Parathyroid adenoma (tissue), 2 donors: ENCODE measurements around the gene FUZ.
"Not testable (repeated sequence)": the region's sequence is repeated elsewhere in the genome, so short reads cannot be mapped to it uniquely, and the experiment has no call there.

Experiments
- H2AFZ ChIP-seq: fragments of 300-600 bp; sonication (generic); one replicate; pipeline ENCODE4 v1.7.0; 2017; ENCODE audit warnings: antibody characterized with exemption, mild to moderate bottlenecking
- H3K27ac ChIP-seq: fragments of 300-600 bp; sonication (generic); one replicate; pipeline ENCODE4 v1.7.0; 2017
- H3K27me3 ChIP-seq: fragments of 300-600 bp; sonication (generic); one replicate; pipeline ENCODE4 v1.7.0; 2017; ENCODE audit warnings: low read length; ENCODE audit not compliant: control insufficient read depth, insufficient read depth
- H3K36me3 ChIP-seq: fragments of 300-600 bp; sonication (generic); one replicate; pipeline ENCODE4 v1.7.0; 2017; ENCODE audit warnings: low read length; ENCODE audit not compliant: control insufficient read depth, insufficient read depth
- H3K4me1 ChIP-seq: fragments of 300-600 bp; sonication (generic); one replicate; pipeline ENCODE4 v1.7.0; 2017; ENCODE audit warnings: control low read depth
- H3K4me2 ChIP-seq: fragments of 300-600 bp; sonication (generic); one replicate; pipeline ENCODE4 v1.7.0; 2017; ENCODE audit warnings: low read length
- H3K4me3 ChIP-seq: fragments of 300-600 bp; sonication (generic); one replicate; pipeline ENCODE4 v1.7.0; 2017; ENCODE audit warnings: low read depth, low read length
- H3K79me2 ChIP-seq: fragments of 300-600 bp; sonication (generic); one replicate; pipeline ENCODE4 v1.7.0; 2017; ENCODE audit warnings: control low read depth
- H3K9ac ChIP-seq: fragments of 300-600 bp; sonication (generic); one replicate; pipeline ENCODE4 v1.7.0; 2017; ENCODE audit warnings: mild to moderate bottlenecking
- H3K9me3 ChIP-seq: fragments of 300-600 bp; sonication (generic); one replicate; pipeline ENCODE4 v1.7.0; 2017; ENCODE audit warnings: low read length; ENCODE audit not compliant: control insufficient read depth
- CTCF ChIP-seq: fragments of 300-600 bp; sonication (generic); IDR thresholded peaks from one replicate; pipeline ENCODE4 v1.7.0; 2017; ENCODE audit warnings: antibody characterized with exemption, mild to moderate bottlenecking
- donor health status: primary hyperparathyroidism.

Gene FUZ

GRCh38 chr19:49829200-49829599 is 16.1 kb upstream of the FUZ start:
- H3K4me2 ChIP-seq = no peak overlapping the region
- H3K4me1 ChIP-seq = no peaks in the 10 kb centered on the region
- no peak for TF ChIP-seq CTCF
- H2AFZ ChIP-seq = no peak overlapping the region
- no peak overlapping the region for H3K27ac ChIP-seq
- no peaks in the 10 kb centered on the region for H3K36me3 ChIP-seq
- H3K9me3 ChIP-seq = no peaks in the 10 kb centered on the region
- peaks cover 13% of the 10 kb centered on the region for H3K79me2 ChIP-seq
- H3K4me3 ChIP-seq = no peak overlapping the region
- H3K9ac ChIP-seq = no peak overlapping the region
- no peaks in the 10 kb centered on the region for H3K27me3 ChIP-seq

GRCh38 chr19:49827034-49827433 is 13.9 kb upstream of the FUZ start:
- Histone ChIP-seq H3K27ac (no peak overlapping the region), H2AFZ (no peak overlapping the region), H3K4me1 (no peaks in the 10 kb centered on the region), H3K4me3 (no peak overlapping the region), H3K4me2 (no peak overlapping the region), H3K79me2 (peaks cover 20% of the 10 kb centered on the region), H3K9ac (no peak overlapping the region), H3K9me3 (no peaks in the 10 kb centered on the region), H3K36me3 (no peaks in the 10 kb centered on the region), H3K27me3 (no peaks in the 10 kb centered on the region)
- no peak for TF ChIP-seq CTCF

- H3K79me2 ChIP-seq = peaks cover 33% of the 10 kb centered on the region
- H3K4me1 ChIP-seq = no peaks in the 10 kb centered on the region
- no peaks in the 10 kb centered on the region for H3K27me3 ChIP-seq
- no peak for TF ChIP-seq CTCF
- H3K9me3 ChIP-seq = no peaks in the 10 kb centered on the region
- no peaks in the 10 kb centered on the region for H3K36me3 ChIP-seq
- no peak overlapping the region for H2AFZ ChIP-seq
- no peak overlapping the region for H3K9ac ChIP-seq
- H3K4me3 ChIP-seq = no peak overlapping the region
- no peak overlapping the region for H3K27ac ChIP-seq
- H3K4me2 ChIP-seq = no peak overlapping the region
Observed at GRCh38 chr19:49824662-49825061, 11.6 kb upstream of the FUZ start.

- Histone ChIP-seq H3K79me2 (peaks cover 43% of the 10 kb centered on the region), H3K27me3 (no peaks in the 10 kb centered on the region), H3K9me3 (no peaks in the 10 kb centered on the region), H2AFZ (no peak overlapping the region), H3K36me3 (no peaks in the 10 kb centered on the region), H3K4me3 (no peak overlapping the region), H3K9ac (no peak overlapping the region), H3K27ac (no peak overlapping the region), H3K4me2 (no peak overlapping the region), H3K4me1 (peaks cover 3% of the 10 kb centered on the region)
- TF ChIP-seq CTCF = no peak
Observed at GRCh38 chr19:49823472-49823871, 10.4 kb upstream of the FUZ start.

- TF ChIP-seq CTCF = no peak
- H3K27ac ChIP-seq = no peak overlapping the region
Observed at GRCh38 chr19:49820125-49820524, 7.0 kb upstream of the FUZ start.

GRCh38 chr19:49819452-49820115 is 6.5 kb upstream of the FUZ start:
- not testable (repeated sequence) for H3K36me3 ChIP-seq, H2AFZ ChIP-seq, H3K9ac ChIP-seq, H3K27me3 ChIP-seq, H3K4me1 ChIP-seq, H3K4me3 ChIP-seq, H3K27ac ChIP-seq, H3K9me3 ChIP-seq
- peaks cover 37% of the 10 kb centered on the region for H3K79me2 ChIP-seq
- peak overlapping the region; percentile 97 for H3K4me2 ChIP-seq

More at GRCh38 chr19:49820125-49820524, 7.0 kb upstream of the FUZ start:
- Histone ChIP-seq H3K4me3 (no peak overlapping the region), H3K9ac (no peak overlapping the region), H2AFZ (no peak overlapping the region), H3K79me2 (peaks cover 37% of the 10 kb centered on the region), H3K27me3 (no peaks in the 10 kb centered on the region), H3K4me1 (peaks cover 3% of the 10 kb centered on the region), H3K4me2 (no peak overlapping the region), H3K9me3 (no peaks in the 10 kb centered on the region), H3K36me3 (no peaks in the 10 kb centered on the region)
